ENCODE measurements around the gene RUFY1. TPM values are rescaled to one million over a fixed set of nuclear protein-coding genes. Genes with fewer than 3 reads are reported as not detected.

RUFY1 gene
- polyA plus RNA-seq, 1 donor from 2014 or later, result 31.3 TPM

GRCh38 chr5:179558932-179559283 is 8.6 kb downstream of the RUFY1 start:
- no peak for TF ChIP-seq TAF1 (IDR thresholded peaks at IDR 0.05; ENCODE audit: low read depth)
- TF ChIP-seq RAD21 (conservative IDR thresholded peaks at IDR 0.05), result no peak
- TF ChIP-seq, protein P1, sequence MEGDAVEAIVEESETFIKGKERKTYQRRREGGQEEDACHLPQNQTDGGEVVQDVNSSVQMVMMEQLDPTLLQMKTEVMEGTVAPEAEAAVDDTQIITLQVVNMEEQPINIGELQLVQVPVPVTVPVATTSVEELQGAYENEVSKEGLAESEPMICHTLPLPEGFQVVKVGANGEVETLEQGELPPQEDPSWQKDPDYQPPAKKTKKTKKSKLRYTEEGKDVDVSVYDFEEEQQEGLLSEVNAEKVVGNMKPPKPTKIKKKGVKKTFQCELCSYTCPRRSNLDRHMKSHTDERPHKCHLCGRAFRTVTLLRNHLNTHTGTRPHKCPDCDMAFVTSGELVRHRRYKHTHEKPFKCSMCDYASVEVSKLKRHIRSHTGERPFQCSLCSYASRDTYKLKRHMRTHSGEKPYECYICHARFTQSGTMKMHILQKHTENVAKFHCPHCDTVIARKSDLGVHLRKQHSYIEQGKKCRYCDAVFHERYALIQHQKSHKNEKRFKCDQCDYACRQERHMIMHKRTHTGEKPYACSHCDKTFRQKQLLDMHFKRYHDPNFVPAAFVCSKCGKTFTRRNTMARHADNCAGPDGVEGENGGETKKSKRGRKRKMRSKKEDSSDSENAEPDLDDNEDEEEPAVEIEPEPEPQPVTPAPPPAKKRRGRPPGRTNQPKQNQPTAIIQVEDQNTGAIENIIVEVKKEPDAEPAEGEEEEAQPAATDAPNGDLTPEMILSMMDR (IDR thresholded peaks at IDR 0.05; ENCODE audit: poor library complexity, severe bottlenecking), result no peak
- TF ChIP-seq MXI1 (conservative IDR thresholded peaks at IDR 0.05; ENCODE audit: poor library complexity, severe bottlenecking), result no peak
- TF ChIP-seq POLR2AphosphoS5 (IDR thresholded peaks at IDR 0.05), result no peak
- no peak for TF ChIP-seq EZH2 (IDR thresholded peaks at IDR 0.05; ENCODE audit: borderline replicate concordance, insufficient read depth, low read length, poor library complexity, severe bottlenecking)
- no peak for TF ChIP-seq EP300 (conservative IDR thresholded peaks at IDR 0.05; ENCODE audit: poor library complexity, severe bottlenecking)
- TF ChIP-seq REST (IDR thresholded peaks at IDR 0.05; ENCODE audit: borderline replicate concordance), result no peak
- TF ChIP-seq SMC3 (conservative IDR thresholded peaks at IDR 0.05; ENCODE audit: poor library complexity), result no peak
- Histone ChIP-seq H3K27ac (ENCODE audit: low read length) (peak overlapping the region; percentile 83), H3K36me3 (ENCODE audit: insufficient read depth, low read length) (peaks cover 4% of the 10 kb centered on the region), H3K9me2 (ENCODE audit: insufficient read depth, low read length) (no peaks in the 10 kb centered on the region), H3K4me3 (ENCODE audit: low read length) (peak overlapping the region; percentile 80), H2AFZ (ENCODE audit: low read depth, low read length) (peak overlapping the region; percentile 63), H3K9ac (ENCODE audit: low read length) (peak overlapping the region; percentile 68), H3K9me3 (ENCODE audit: low read length) (no peaks in the 10 kb centered on the region), H3F3A (ENCODE audit: insufficient read depth, low read length, poor library complexity, severe bottlenecking) (no peaks in the 10 kb centered on the region), H4K20me1 (ENCODE audit: insufficient read depth) (no peaks in the 10 kb centered on the region), H3K4me2 (ENCODE audit: low read length) (peak overlapping the region; percentile 91), H3K79me2 (replicated peaks; ENCODE audit: insufficient read depth, low read length) (peaks cover 39% of the 10 kb centered on the region), H3K27me3 (ENCODE audit: insufficient read depth, low read depth, low read length) (no peaks in the 10 kb centered on the region)

GRCh38 chr5:179559284-179560252 is 9.2 kb downstream of the RUFY1 start:
- H3K4me2 ChIP-seq (ENCODE audit: low read length), result peak overlapping the region; percentile 91
- peak overlapping the region; percentile 80 for H3K4me3 ChIP-seq (ENCODE audit: low read length)
- H3K9me2 ChIP-seq (ENCODE audit: insufficient read depth, low read length), result no peaks in the 10 kb centered on the region
- no peaks in the 10 kb centered on the region for H3K9me3 ChIP-seq (ENCODE audit: low read length)
- H3F3A ChIP-seq (ENCODE audit: insufficient read depth, low read length, poor library complexity, severe bottlenecking), result no peaks in the 10 kb centered on the region
- peak overlapping the region; percentile 66 for H2AFZ ChIP-seq (ENCODE audit: low read depth, low read length)
- peaks cover 4% of the 10 kb centered on the region for H3K36me3 ChIP-seq (ENCODE audit: insufficient read depth, low read length)
- peak overlapping the region; percentile 82 for H3K9ac ChIP-seq (ENCODE audit: low read length)
- TF ChIP-seq TAF1 (IDR thresholded peaks at IDR 0.05; ENCODE audit: low read depth) (peak; percentile 90), MXI1 (conservative IDR thresholded peaks at IDR 0.05; ENCODE audit: poor library complexity, severe bottlenecking) (peak; percentile 80), REST (IDR thresholded peaks at IDR 0.05; ENCODE audit: borderline replicate concordance) (peak; percentile 89), POLR2AphosphoS5 (IDR thresholded peaks at IDR 0.05) (peak; percentile 92)
- TF ChIP-seq, protein P1 (IDR thresholded peaks at IDR 0.05; ENCODE audit: poor library complexity, severe bottlenecking), result no peak
- H4K20me1 ChIP-seq (ENCODE audit: insufficient read depth), result no peaks in the 10 kb centered on the region
- peak overlapping the region; percentile 83 for H3K27ac ChIP-seq (ENCODE audit: low read length)
- no peaks in the 10 kb centered on the region for H3K27me3 ChIP-seq (ENCODE audit: insufficient read depth, low read depth, low read length)
- peaks cover 33% of the 10 kb centered on the region for H3K79me2 ChIP-seq (replicated peaks; ENCODE audit: insufficient read depth, low read length)

All from neural cell (in vitro differentiated cells).